IMR-90 (cell line): ENCODE measurements around the gene REV3L. TPM values are rescaled to one million over a fixed set of nuclear protein-coding genes. Genes with fewer than 3 reads are reported as not detected.

ENCODE experiments used
- ATAC-seq: fragments of 200-7000 bp; cut with Tn5 transposase; 2 replicates; pipeline ENCODE4 v1.9.1; 2020; ENCODE audit warnings: low read depth, mild to moderate bottlenecking, moderate library complexity
- BruUV-seq: library from RNA; stranded (reverse); fragments of 400-500 nt; replicated peaks from 2 replicates; lab custom pipeline; 2021; lab: Mats Ljungman, UMichigan
- CTCF ChIA-PET: fragments of 300-600 bp; formaldehyde crosslinking; extraction: SDS; loops from one replicate; lab custom pipeline; 2021; ENCODE audit warnings: antibody characterized with exemption; lab: Yijun Ruan, JAX
- POLR2A ChIA-PET: fragments of 300-600 bp; sonication (Branson Sonifier 250); formaldehyde crosslinking; loops from one replicate; lab custom pipeline; 2022; ENCODE audit warnings: antibody characterized with exemption; ENCODE audit not compliant: unreplicated experiment; lab: Charles Lee
- DNase-seq: peaks from one replicate; pipeline ENCODE4 v3.0.0; 2013
- H2AFZ ChIP-seq: replicated peaks from 2 replicates; pipeline ENCODE3; 2013; ENCODE audit warnings: low read length, mild to moderate bottlenecking; ENCODE audit not compliant: poor library complexity
- H2AK5ac ChIP-seq: 2 replicates; pipeline ENCODE4 v1.6.1; 2013; ENCODE audit warnings: low read depth, low read length, inconsistent platforms
- H2AK9ac ChIP-seq: replicated peaks from 2 replicates; pipeline ENCODE3; 2013; ENCODE audit warnings: mild to moderate bottlenecking, low read depth, low read length, moderate library complexity; ENCODE audit not compliant: poor library complexity
- H2BK120ac ChIP-seq: 2 replicates; pipeline ENCODE4 v1.6.1; 2013; ENCODE audit warnings: low read depth, low read length, inconsistent platforms
- H2BK15ac ChIP-seq: 3 replicates; pipeline ENCODE4 v1.6.1; 2013; ENCODE audit warnings: low read depth, low read length, inconsistent platforms
- H2BK20ac ChIP-seq: 2 replicates; pipeline ENCODE4 v1.6.1; 2013; ENCODE audit warnings: low read depth, mild to moderate bottlenecking, inconsistent platforms, low read length, moderate library complexity
- H2BK5ac ChIP-seq: 2 replicates; pipeline ENCODE4 v1.6.1; 2013; ENCODE audit warnings: mild to moderate bottlenecking, low read depth, low read length, inconsistent platforms; ENCODE audit not compliant: poor library complexity, severe bottlenecking
- H3K14ac ChIP-seq: replicated peaks from 2 replicates; pipeline ENCODE4 v1.6.1; 2013; ENCODE audit warnings: low read depth, low read length, inconsistent platforms
- H3K18ac ChIP-seq: 2 replicates; pipeline ENCODE4 v1.6.1; 2013; ENCODE audit warnings: low read depth, low read length, control low read depth
- H3K23ac ChIP-seq: 2 replicates; pipeline ENCODE4 v1.6.1; 2013; ENCODE audit warnings: low read depth, low read length, inconsistent platforms
- H3K27ac ChIP-seq: 2 replicates; pipeline ENCODE4 v1.5.1; 2013; ENCODE audit warnings: mild to moderate bottlenecking, control low read depth, low read length; ENCODE audit not compliant: insufficient read depth
- H3K27me3 ChIP-seq: 2 replicates; pipeline ENCODE4 v1.6.1; 2013; ENCODE audit warnings: low read length; ENCODE audit not compliant: control insufficient read depth, insufficient read depth
- H3K36me3 ChIP-seq: 2 replicates; pipeline ENCODE4 v1.6.1; 2013; ENCODE audit warnings: low read length, mixed read lengths; ENCODE audit not compliant: control insufficient read depth, insufficient read depth
- H3K4ac ChIP-seq: 2 replicates; pipeline ENCODE4 v1.6.1; 2013; ENCODE audit warnings: low read depth, low read length, inconsistent platforms
- H3K4me1 ChIP-seq: 2 replicates; pipeline ENCODE4 v1.6.1; 2013; ENCODE audit warnings: low read length, mixed read lengths; ENCODE audit not compliant: control insufficient read depth, insufficient read depth
- H3K4me2 ChIP-seq: 2 replicates; pipeline ENCODE4 v1.6.1; 2013; ENCODE audit warnings: low read depth, mild to moderate bottlenecking, control low read depth, low read length, moderate library complexity
- H3K4me3 ChIP-seq: 2 replicates; pipeline ENCODE4 v1.5.1; 2013; ENCODE audit warnings: low read depth, mild to moderate bottlenecking, control low read depth, low read length, moderate library complexity; ENCODE audit not compliant: insufficient read depth
- H3K56ac ChIP-seq: 2 replicates; pipeline ENCODE4 v1.6.1; 2013; ENCODE audit warnings: low read length, inconsistent platforms; ENCODE audit not compliant: insufficient read depth; ENCODE audit errors: extremely low read depth
- H3K79me1 ChIP-seq, 2 experiments: 2 replicates each; pipeline ENCODE4 v1.6.1; 2013; ENCODE audit warnings: low read length in 2 of 2, inconsistent platforms in 1 of 2, low read depth in 1 of 2
- H3K9ac ChIP-seq: 2 replicates; pipeline ENCODE4 v1.6.1; 2013; ENCODE audit warnings: low read depth, low read length, control low read depth
- H3K9me1 ChIP-seq: 2 replicates; pipeline ENCODE4 v1.6.1; 2013; ENCODE audit warnings: low read length, inconsistent platforms; ENCODE audit not compliant: insufficient read depth
- H3K9me3 ChIP-seq: 2 replicates; pipeline ENCODE4 v1.6.1; 2013; ENCODE audit warnings: low read length; ENCODE audit not compliant: control insufficient read depth, insufficient read depth
- H4K20me1 ChIP-seq: 2 replicates; pipeline ENCODE4 v1.6.1; 2013; ENCODE audit warnings: low read length, inconsistent platforms; ENCODE audit not compliant: insufficient read depth
- H4K5ac ChIP-seq: 2 replicates; pipeline ENCODE4 v1.6.1; 2013; ENCODE audit warnings: mild to moderate bottlenecking, low read depth, low read length, control low read depth
- H4K8ac ChIP-seq, 2 experiments: 2 replicates each; pipeline ENCODE4 v1.6.1; 2013; ENCODE audit warnings: low read depth in 2 of 2, low read length in 2 of 2, control low read depth in 1 of 2, inconsistent platforms in 1 of 2
- H4K91ac ChIP-seq: 2 replicates; pipeline ENCODE4 v1.6.1; 2013; ENCODE audit warnings: low read depth, low read length, inconsistent platforms; ENCODE audit not compliant: insufficient read depth
- BHLHE40 ChIP-seq: fragments of 150-350 bp; IDR thresholded peaks from 2 replicates; pipeline ENCODE4 v1.6.1; 2016; ENCODE audit warnings: mild to moderate bottlenecking, low read depth, low read length
- CEBPB ChIP-seq: IDR thresholded peaks from 2 replicates; pipeline ENCODE4 v1.6.1; 2012; ENCODE audit warnings: low read depth, low read length, improper control_type of control experiment
- CTCF ChIP-seq: conservative IDR thresholded peaks from 2 replicates; pipeline ENCODE4 v1.5.1; 2012; ENCODE audit warnings: mild to moderate bottlenecking, low read depth, low read length, improper control_type of control experiment
- ELK1 ChIP-seq: fragments of 150-350 bp; IDR thresholded peaks from 2 replicates; pipeline ENCODE4 v1.6.1; 2016; ENCODE audit warnings: low read depth, mild to moderate bottlenecking, low read length, moderate library complexity, borderline replicate concordance
- FOS ChIP-seq: fragments of 150-350 bp; IDR thresholded peaks from 2 replicates; pipeline ENCODE4 v1.6.1; 2016; ENCODE audit warnings: low read depth, low read length
- NFE2L2 ChIP-seq: fragments of 150-350 bp; IDR thresholded peaks from 2 replicates; pipeline ENCODE4 v1.6.1; 2016; ENCODE audit warnings: low read depth, mild to moderate bottlenecking, low read length
- RCOR1 ChIP-seq: IDR thresholded peaks from 2 replicates; pipeline ENCODE4 v1.6.1; 2012; ENCODE audit warnings: mild to moderate bottlenecking, low read length, improper control_type of control experiment; ENCODE audit not compliant: insufficient replicate concordance
- SMC3 ChIP-seq: fragments of 150-350 bp; IDR thresholded peaks from 2 replicates; pipeline ENCODE4 v1.6.1; 2016; ENCODE audit warnings: low read depth, mild to moderate bottlenecking, antibody characterized with exemption, low read length, moderate library complexity
- USF2 ChIP-seq: fragments of 150-350 bp; IDR thresholded peaks from 2 replicates; pipeline ENCODE4 v1.6.1; 2017; ENCODE audit warnings: mild to moderate bottlenecking, antibody characterized with exemption, low read length, low read depth
- WGBS, 2 experiments: methylation state at CpG; one replicate each; pipeline versions ENCODE4 v1.1.5 to v1.1.7; 2013; ENCODE audit warnings: missing lambda C conversion rate in 2 of 2; ENCODE audit not compliant: insufficient read length in 1 of 2; ENCODE audit errors: extremely low coverage in 2 of 2; 5-methylcytosine and 5-hydroxymethylcytosine counted together
- dilution Hi-C: fragments of 300-500 bp; cut with HindIII; formaldehyde crosslinking; loops from one replicate; pipeline ENCODE4 v1.14.3; 2018; ENCODE audit warnings: low sequenced_read_pairs; ENCODE audit not compliant: unreplicated experiment
- in situ Hi-C: fragments of 300-500 bp; cut with MboI; formaldehyde crosslinking; loops from 3 replicates; pipeline ENCODE4 v1.14.3; 2019; ENCODE audit warnings: low sequenced_read_pairs, inconsistent platforms, mixed read lengths
- intact Hi-C: fragments of 100-400 bp; cut with micrococcal nuclease; formaldehyde crosslinking; loops from 2 replicates; pipeline ENCODE4 v1.10.0; 2022
- polyA plus RNA-seq, 3 experiments: library from polyadenylated mRNA; depleted of rRNA; stranded (reverse); fragments of >200 nt; gene quantifications; 2 replicates each; pipeline ENCODE4 v1.2.3, GENCODE V29; 2012; ENCODE audit warnings: low replicate concordance in 1 of 3
- total RNA-seq: library from RNA; depleted of rRNA; stranded (reverse); fragments of >200 nt; gene quantifications from 2 replicates; pipeline ENCODE4 v1.2.3, GENCODE V29; 2012

The REV3L gene
- total and polyA plus RNA-seq, 2 of the 4 experiments (the other 2 are of a cell fraction): 7.4 to 15.4 TPM

GRCh38 chr6:111444794-111445193 lies 38.2 kb downstream of the REV3L start:
- no peaks in the 10 kb centered on the region for H3K9me3 ChIP-seq
- H2AK5ac ChIP-seq: no peak overlapping the region
- no peak overlapping the region for H2BK5ac ChIP-seq
- no peak overlapping the region for H3K56ac ChIP-seq
- no peak overlapping the region for H2AFZ ChIP-seq
- dilution Hi-C loops: no loop called here
- H4K5ac ChIP-seq: no peak overlapping the region
- H3K18ac ChIP-seq: no peak overlapping the region
- POLR2A ChIA-PET: no interaction called here
- no peak overlapping the region for H3K4me3 ChIP-seq
- no peak overlapping the region for H3K27ac ChIP-seq
- H3K4me2 ChIP-seq: no peak overlapping the region
- no peak for DNase-seq
- no peak overlapping the region for H3K4ac ChIP-seq
- WGBS, 2 experiments: no CpG with 5 or more reads among the region's 5 CpGs
- CTCF ChIA-PET: no interaction called here
- in situ Hi-C loops: no loop called here
- no peak overlapping the region for H3K23ac ChIP-seq
- no peak overlapping the region for H2AK9ac ChIP-seq
- no peak overlapping the region for H3K14ac ChIP-seq
- no peak for ATAC-seq
- H3K4me1 ChIP-seq: peaks cover 2% of the 10 kb centered on the region; the same call in 1 of the 2 replicates
- H3K27me3 ChIP-seq: no peaks in the 10 kb centered on the region
- peaks cover 3% of the 10 kb centered on the region; the same call in 1 of the 2 replicates for H3K9me1 ChIP-seq
- H3K9ac ChIP-seq: no peak overlapping the region
- H4K20me1 ChIP-seq: peaks cover 40% of the 10 kb centered on the region
- H4K8ac ChIP-seq: no peak overlapping the region
- peaks cover 24 to 65% of the 10 kb centered on the region in 2 experiments for H3K79me1 ChIP-seq
- TF ChIP-seq USF2 (no peak), SMC3 (no peak), CEBPB (no peak), BHLHE40 (no peak), RCOR1 (no peak), FOS (no peak), ELK1 (no peak), NFE2L2 (no peak), CTCF (no peak)
- intact Hi-C loops: no loop called here
- no peak overlapping the region for H4K91ac ChIP-seq
- no peak overlapping the region for H2BK15ac ChIP-seq
- no peak overlapping the region for H2BK20ac ChIP-seq
- no peak overlapping the region for H2BK120ac ChIP-seq
- H3K36me3 ChIP-seq: peaks cover 4% of the 10 kb centered on the region
- no TSS peak for BruUV-seq
